ENCODE data around the gene VILL.
"Not testable (repeated sequence)": the region's sequence is repeated elsewhere in the genome, so short reads cannot be mapped to it uniquely, and the experiment has no call there.

Gene VILL

GRCh38 chr3:37963635-37964034 lies 27.0 kb upstream of the VILL start:
- no peak for DNase-seq (ENCODE audit: low read depth)

GRCh38 chr3:37964146-37964545 lies 26.4 kb upstream of the VILL start:
- DNase-seq (ENCODE audit: low read depth): no peak

- no peak for DNase-seq (ENCODE audit: low read depth)
Observed at GRCh38 chr3:37964716-37965115, 25.9 kb upstream of the VILL start.

- DNase-seq (ENCODE audit: low read depth): peak; percentile 71
Observed at GRCh38 chr3:37967260-37967881, 23.2 kb upstream of the VILL start.

GRCh38 chr3:37968199-37968598 lies 22.4 kb upstream of the VILL start:
- DNase-seq (ENCODE audit: low read depth): no peak

GRCh38 chr3:37968813-37969595 lies 21.6 kb upstream of the VILL start:
- no peak for DNase-seq (ENCODE audit: low read depth)

- no peak for DNase-seq (ENCODE audit: low read depth)
Observed at GRCh38 chr3:37969596-37970100, 20.9 kb upstream of the VILL start.

GRCh38 chr3:37970802-37971201 lies 19.8 kb upstream of the VILL start:
- no peak for DNase-seq (ENCODE audit: low read depth)

- DNase-seq (ENCODE audit: low read depth): no peak
Observed at GRCh38 chr3:37971467-37971866, 19.1 kb upstream of the VILL start.

- not testable (repeated sequence) for DNase-seq (ENCODE audit: low read depth)
Observed at GRCh38 chr3:37972056-37972455, 18.5 kb upstream of the VILL start.

GRCh38 chr3:37973246-37974054 lies 17.1 kb upstream of the VILL start:
- DNase-seq (ENCODE audit: low read depth): peak; percentile 44

- peak; percentile 63 for DNase-seq (ENCODE audit: low read depth)
Observed at GRCh38 chr3:37974121-37975083, 16.2 kb upstream of the VILL start.

- DNase-seq (ENCODE audit: low read depth): no peak
Observed at GRCh38 chr3:37979541-37980461, 10.8 kb upstream of the VILL start.

- DNase-seq (ENCODE audit: low read depth): no peak
Observed at GRCh38 chr3:37980462-37981347, 9.9 kb upstream of the VILL start.

GRCh38 chr3:37981348-37981664 lies 9.3 kb upstream of the VILL start:
- no peak for DNase-seq (ENCODE audit: low read depth)

- no peak for DNase-seq (ENCODE audit: low read depth)
Observed at GRCh38 chr3:37982331-37982730, 8.3 kb upstream of the VILL start.

- no peak for DNase-seq (ENCODE audit: low read depth)
Observed at GRCh38 chr3:37984051-37984450, 6.5 kb upstream of the VILL start.

- DNase-seq (ENCODE audit: low read depth): no peak
Observed at GRCh38 chr3:37984596-37984995, 6.0 kb upstream of the VILL start.

- DNase-seq (ENCODE audit: low read depth): no peak
Observed at GRCh38 chr3:37985637-37986320, 4.8 kb upstream of the VILL start.

Data from iris pigment epithelial cell (primary cell).